ENCODE measurements around the gene TPRN. TPM values are rescaled to one million over a fixed set of nuclear protein-coding genes. Genes with fewer than 3 reads are reported as not detected.

Gene TPRN
- total and polyA plus RNA-seq, 2 donors (not counting 3 experiments of a cell fraction or from before 2014, with no cell fraction given) = 4.3 to 12.4 TPM

GRCh38 chr9:137184881-137185660 is 15.5 kb downstream of the TPRN start:
- CTCF ChIA-PET = no interaction called here
- H3K4me1 ChIP-seq (ENCODE audit: control insufficient read depth, extremely low read depth, insufficient read depth, low read length) = peaks cover 17% of the 10 kb centered on the region
- peaks cover 0 to 50% of the 10 kb centered on the region in 2 experiments for H3K36me3 ChIP-seq (ENCODE audit: control insufficient read depth in 2 of 2, extremely low read depth in 1 of 2, insufficient read depth in 2 of 2, low read length in 2 of 2)
- dilution Hi-C loops (cut with MboI; ENCODE audit: extremely low pct_ligation_motif_present, low sequenced_read_pairs) = no loop called here
- no peak overlapping the region for H2AFZ ChIP-seq (ENCODE audit: low read depth, low read length)
- no peaks in the 10 kb centered on the region for H3K9me3 ChIP-seq (replicated peaks; ENCODE audit: control insufficient read depth, insufficient read depth, low read length)
- intact Hi-C loops (cut with micrococcal nuclease) = no loop called here
- peaks cover 29% of the 10 kb centered on the region for H3K79me2 ChIP-seq (ENCODE audit: control insufficient read depth, insufficient read depth, low read length)
- TF ChIP-seq JUN (IDR thresholded peaks at IDR 0.05; ENCODE audit: borderline replicate concordance, insufficient read depth, insufficient read length, low read depth) (no peak), POLR2AphosphoS5 (IDR thresholded peaks at IDR 0.05; ENCODE audit: insufficient read depth, low read depth, low read length) (no peak), CTCF (IDR thresholded peaks at IDR 0.05; ENCODE audit: extremely low read depth in 1 of 2, insufficient read depth in 1 of 2, low read depth in 1 of 2, low read length in 2 of 2) (no peak), GATA2 (IDR thresholded peaks at IDR 0.05; ENCODE audit: insufficient read depth, insufficient read length, low read depth, low read length) (no peak), FOS (IDR thresholded peaks at IDR 0.05; ENCODE audit: borderline replicate concordance, insufficient read depth, low read length) (no peak), MAX (IDR thresholded peaks at IDR 0.05; ENCODE audit: insufficient read depth, insufficient read length) (no peak), MYC (IDR thresholded peaks at IDR 0.05; ENCODE audit: low read depth, low read length) (no peak), POLR2A (IDR thresholded peaks at IDR 0.05; ENCODE audit: low read depth, low read length) (no peak), EZH2 (IDR thresholded peaks at IDR 0.05; ENCODE audit: borderline replicate concordance, low read depth, low read length, severe bottlenecking) (no peak)
- POLR2A ChIA-PET = no interaction called here
- no TSS peak for BruUV-seq (replicated peaks)
- no peak for FAIRE-seq
- no peak for DNase-seq (ENCODE audit: low read depth, low spot score)
- H3K9ac ChIP-seq (replicated peaks; ENCODE audit: extremely low read depth, insufficient read depth, low read length) = no peak overlapping the region
- H3K9me1 ChIP-seq (replicated peaks; ENCODE audit: control insufficient read depth, extremely low read depth, insufficient read depth, low read length) = no peaks in the 10 kb centered on the region
- no peaks in the 10 kb centered on the region for H3K27me3 ChIP-seq (ENCODE audit: control insufficient read depth in 2 of 2, insufficient read depth in 2 of 2, low read length in 2 of 2)
- no peak overlapping the region for H3K4me2 ChIP-seq (ENCODE audit: insufficient read depth, low read length)
- no peak overlapping the region for H3K4me3 ChIP-seq (replicated peaks in 1 of 3; ENCODE audit: insufficient read depth in 1 of 3, low read depth in 1 of 3, low read length in 3 of 3)
- H4K20me1 ChIP-seq (replicated peaks; ENCODE audit: control insufficient read depth, extremely low read depth, insufficient read depth, low read length) = no peaks in the 10 kb centered on the region
- H3K27ac ChIP-seq (ENCODE audit: insufficient read depth, low read depth, low read length) = no peak overlapping the region
